Mesenchymal stem cell (in vitro differentiated cells and primary cell): Measurements from ENCODE around the gene TMEM33.
"Not testable (repeated sequence)": the region's sequence is repeated elsewhere in the genome, so short reads cannot be mapped to it uniquely, and the experiment has no call there.

Source experiments
- DNase-seq: peaks from one replicate; pipeline ENCODE4 v3.0.0-alpha.2; 2013
- H2AFZ ChIP-seq: one replicate; pipeline ENCODE4 v1.6.1; 2013; ENCODE audit warnings: low read depth, mild to moderate bottlenecking, control low read depth, inconsistent platforms, low read length, moderate library complexity
- H2AK5ac ChIP-seq: 2 replicates; pipeline ENCODE4 v1.6.1; 2013; ENCODE audit warnings: low read length, moderate library complexity, mild to moderate bottlenecking, inconsistent platforms; ENCODE audit not compliant: severe bottlenecking
- H2BK120ac ChIP-seq: one replicate; pipeline ENCODE4 v1.6.1; 2013; ENCODE audit warnings: low read depth, mild to moderate bottlenecking, inconsistent platforms, low read length, moderate library complexity
- H2BK12ac ChIP-seq, 2 experiments: one replicate each; pipeline ENCODE4 v1.6.1; 2013; ENCODE audit warnings: inconsistent platforms in 2 of 2, low read length in 2 of 2, mild to moderate bottlenecking in 2 of 2, moderate library complexity in 2 of 2, control low read depth in 1 of 2
- H2BK15ac ChIP-seq: one replicate; pipeline ENCODE4 v1.6.1; 2013; ENCODE audit warnings: mild to moderate bottlenecking, low read depth, inconsistent platforms; ENCODE audit not compliant: poor library complexity, severe bottlenecking
- H2BK5ac ChIP-seq: 2 replicates; pipeline ENCODE4 v1.6.1; 2013; ENCODE audit warnings: low read depth, mild to moderate bottlenecking, low read length, control low read depth, inconsistent platforms; ENCODE audit not compliant: poor library complexity, severe bottlenecking
- H3K14ac ChIP-seq, 2 experiments: one replicate each; pipeline ENCODE4 v1.6.1; 2013; ENCODE audit warnings: inconsistent platforms in 2 of 2, low read length in 2 of 2, control low read depth in 1 of 2, mild to moderate bottlenecking in 1 of 2, moderate library complexity in 1 of 2
- H3K18ac ChIP-seq, 2 experiments: one replicate each; pipeline ENCODE4 v1.6.1; 2013; ENCODE audit warnings: inconsistent platforms in 2 of 2, low read length in 2 of 2, control low read depth in 1 of 2, low read depth in 1 of 2, mild to moderate bottlenecking in 1 of 2
- H3K23ac ChIP-seq, 2 experiments: one replicate each; pipeline ENCODE4 v1.6.1; 2013; ENCODE audit warnings: inconsistent platforms in 2 of 2, low read length in 2 of 2, mild to moderate bottlenecking in 2 of 2, moderate library complexity in 2 of 2, control low read depth in 1 of 2
- H3K27ac ChIP-seq: 2 replicates; pipeline ENCODE4 v1.5.1; 2013; ENCODE audit warnings: mild to moderate bottlenecking, moderate library complexity, low read length, control low read depth, inconsistent platforms; ENCODE audit not compliant: poor library complexity, severe bottlenecking
- H3K27me3 ChIP-seq, 2 experiments: 2 replicates each; pipeline versions ENCODE4 v1.6.1 to v1.7.0; 2013; ENCODE audit warnings: low read length in 2 of 2, mild to moderate bottlenecking in 2 of 2, moderate library complexity in 2 of 2, control low read depth in 1 of 2, inconsistent platforms in 1 of 2; ENCODE audit not compliant: control insufficient read depth in 1 of 2, insufficient read depth in 1 of 2
- H3K36me3 ChIP-seq, 2 experiments: 2 replicates each; pipeline versions ENCODE4 v1.6.1 to v1.7.0; 2013; ENCODE audit warnings: low read length in 2 of 2, control low read depth in 1 of 2, inconsistent platforms in 1 of 2, low read depth in 1 of 2, mild to moderate bottlenecking in 1 of 2; ENCODE audit not compliant: insufficient read depth in 2 of 2, control insufficient read depth in 1 of 2
- H3K4ac ChIP-seq, 2 experiments: one replicate each; pipeline ENCODE4 v1.6.1; 2013; ENCODE audit warnings: inconsistent platforms in 2 of 2, low read length in 2 of 2, mild to moderate bottlenecking in 2 of 2, moderate library complexity in 2 of 2, control low read depth in 1 of 2, low read depth in 1 of 2
- H3K4me1 ChIP-seq: 2 replicates; pipeline ENCODE4 v1.6.1; 2013; ENCODE audit warnings: low read depth, low read length, control low read depth; ENCODE audit not compliant: control insufficient read depth, insufficient read depth
- H3K4me2 ChIP-seq: 2 replicates; pipeline ENCODE4 v1.6.1; 2013; ENCODE audit warnings: low read length, mild to moderate bottlenecking, inconsistent platforms; ENCODE audit not compliant: poor library complexity, severe bottlenecking
- H3K4me3 ChIP-seq, 2 experiments: 2 replicates each; pipeline versions ENCODE4 v1.5.1 to v1.7.0; 2013; ENCODE audit warnings: low read length in 2 of 2, mild to moderate bottlenecking in 2 of 2, control low read depth in 1 of 2, low read depth in 1 of 2; ENCODE audit not compliant: insufficient read depth in 1 of 2
- H3K79me1 ChIP-seq: replicated peaks from 2 replicates; pipeline ENCODE4 v1.6.1; 2013; ENCODE audit warnings: mild to moderate bottlenecking, control low read depth, low read length, inconsistent platforms; ENCODE audit not compliant: poor library complexity, severe bottlenecking
- H3K9ac ChIP-seq: 2 replicates; pipeline ENCODE4 v1.7.0; 2013; ENCODE audit warnings: mild to moderate bottlenecking, low read length, moderate library complexity
- H3K9me3 ChIP-seq: 2 replicates; pipeline ENCODE4 v1.7.0; 2013; ENCODE audit warnings: mild to moderate bottlenecking, low read length; ENCODE audit not compliant: control insufficient read depth
- H4K8ac ChIP-seq: one replicate; pipeline ENCODE4 v1.6.1; 2013; ENCODE audit warnings: inconsistent platforms, mild to moderate bottlenecking, low read length, moderate library complexity
- H4K91ac ChIP-seq: one replicate; pipeline ENCODE4 v1.6.1; 2013; ENCODE audit warnings: mild to moderate bottlenecking, low read length, inconsistent platforms
- WGBS: methylation state at CpG from one replicate; pipeline ENCODE4 v1.1.7; 2013; ENCODE audit warnings: mixed read lengths; 5-methylcytosine and 5-hydroxymethylcytosine counted together

The TMEM33 gene

GRCh38 chr4:41896648-41897047 is 38.6 kb upstream of the TMEM33 start:
- no peak overlapping the region for H4K8ac ChIP-seq
- H3K9ac ChIP-seq = no peak overlapping the region
- H3K18ac ChIP-seq = no peak overlapping the region
- no peaks in the 10 kb centered on the region for H3K79me1 ChIP-seq
- H3K4me1 ChIP-seq = no peaks in the 10 kb centered on the region
- H3K36me3 ChIP-seq = no peaks in the 10 kb centered on the region
- no peak overlapping the region for H4K91ac ChIP-seq
- no peak overlapping the region for H3K4ac ChIP-seq
- no peak overlapping the region for H2BK12ac ChIP-seq
- H3K4me2 ChIP-seq = no peak overlapping the region
- H2BK120ac ChIP-seq = no peak overlapping the region
- no peak overlapping the region for H2AFZ ChIP-seq
- no peak overlapping the region for H2BK5ac ChIP-seq
- no peak overlapping the region for H2AK5ac ChIP-seq
- H3K14ac ChIP-seq = no peak overlapping the region
- no peak overlapping the region for H3K27ac ChIP-seq
- H2BK15ac ChIP-seq = no peak overlapping the region
- no peak overlapping the region for H3K23ac ChIP-seq
- peaks cover 15% of the 10 kb centered on the region in 2 experiments for H3K27me3 ChIP-seq
- no peak overlapping the region for H3K4me3 ChIP-seq
- H3K9me3 ChIP-seq = no peaks in the 10 kb centered on the region
- DNase-seq = no peak

GRCh38 chr4:41897698-41898097 is 37.5 kb upstream of the TMEM33 start:
- Histone ChIP-seq H2BK12ac (no peak overlapping the region), H3K23ac (no peak overlapping the region), H3K18ac (no peak overlapping the region), H3K36me3 (no peaks in the 10 kb centered on the region), H3K14ac (no peak overlapping the region), H2AK5ac (no peak overlapping the region), H4K8ac (no peak overlapping the region), H3K4ac (no peak overlapping the region), H2BK120ac (no peak overlapping the region), H3K4me3 (no peak overlapping the region), H4K91ac (no peak overlapping the region), H3K4me2 (no peak overlapping the region), H3K9ac (no peak overlapping the region), H2AFZ (no peak overlapping the region), H3K27ac (no peak overlapping the region), H3K27me3 (peaks cover 11 to 15% of the 10 kb centered on the region in 2 experiments), H3K79me1 (no peaks in the 10 kb centered on the region), H3K4me1 (no peaks in the 10 kb centered on the region), H2BK5ac (no peak overlapping the region), H2BK15ac (no peak overlapping the region), H3K9me3 (no peaks in the 10 kb centered on the region)
- WGBS = 100% methylated on average over 1 of the region's 1 CpG
- DNase-seq = no peak

DNA sequence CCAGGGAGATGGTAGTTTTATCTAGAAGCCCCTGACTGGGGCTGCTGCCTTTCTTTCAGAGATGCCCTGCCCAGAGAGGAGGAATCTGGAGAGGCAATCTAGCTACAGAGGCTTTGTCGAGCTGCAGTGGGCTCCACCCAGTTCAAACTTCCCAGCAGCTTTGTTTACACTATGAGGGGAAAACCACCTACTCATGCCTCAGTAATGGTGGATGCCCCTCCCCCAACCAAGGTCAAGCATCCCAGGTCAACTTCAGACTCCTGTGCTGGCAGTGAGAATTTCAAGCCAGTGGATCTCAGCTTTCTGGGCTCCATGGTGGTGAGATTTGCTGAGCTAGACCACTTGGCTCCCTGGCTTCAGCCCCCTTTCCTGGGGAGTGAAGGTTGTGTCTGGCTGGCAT is 26.1 kb upstream of the TMEM33 start:
- H3K27me3 ChIP-seq, H3K4me3 ChIP-seq, H3K18ac ChIP-seq, H3K14ac ChIP-seq, H3K4me2 ChIP-seq, H3K79me1 ChIP-seq, H4K91ac ChIP-seq, H3K23ac ChIP-seq, H2BK5ac ChIP-seq, H3K4ac ChIP-seq, H3K9ac ChIP-seq, H2BK12ac ChIP-seq, H3K36me3 ChIP-seq, H3K27ac ChIP-seq, H4K8ac ChIP-seq, H3K4me1 ChIP-seq, H2AK5ac ChIP-seq, H2BK120ac ChIP-seq, H2BK15ac ChIP-seq, H3K9me3 ChIP-seq: not testable (repeated sequence)
- peak; percentile 45 for DNase-seq
- WGBS = 7% methylated on average over 1 of the region's 1 CpG
- H2AFZ ChIP-seq = peak overlapping the region; percentile 63

- Histone ChIP-seq H3K18ac (no peak overlapping the region), H3K36me3 (no peaks in the 10 kb centered on the region), H3K4me1 (no peaks in the 10 kb centered on the region)
Observed at GRCh38 chr4:41912546-41912945, 22.7 kb upstream of the TMEM33 start.

More at GRCh38 chr4:41912546-41912945, 22.7 kb upstream of the TMEM33 start:
- H3K4me3 ChIP-seq = no peak overlapping the region
- no peaks in the 10 kb centered on the region for H3K79me1 ChIP-seq
- no peaks in the 10 kb centered on the region for H3K9me3 ChIP-seq
- no peak overlapping the region for H3K23ac ChIP-seq
- H4K8ac ChIP-seq = no peak overlapping the region
- no peak overlapping the region for H2AK5ac ChIP-seq
- no peak overlapping the region for H2BK15ac ChIP-seq
- H2BK5ac ChIP-seq = no peak overlapping the region
- no peak for DNase-seq
- H3K27me3 ChIP-seq = no peaks in the 10 kb centered on the region
- no peak overlapping the region for H3K9ac ChIP-seq
- H3K14ac ChIP-seq = no peak overlapping the region
- no peak overlapping the region for H2AFZ ChIP-seq
- no peak overlapping the region for H2BK120ac ChIP-seq
- H3K27ac ChIP-seq = no peak overlapping the region
- no peak overlapping the region for H4K91ac ChIP-seq
- no peak overlapping the region for H3K4ac ChIP-seq
- H2BK12ac ChIP-seq = no peak overlapping the region
- no peak overlapping the region for H3K4me2 ChIP-seq
- 7% methylated on average over 3 of the region's 5 CpGs for WGBS
